HG02970 (cell line): Measurements from ENCODE around the gene FBN3.

ENCODE experiments used
- ATAC-seq: cut with Tn5 transposase; IDR thresholded peaks from one replicate; pipeline ENCODE4 v1.9.1; 2021; ENCODE audit warnings: mild to moderate bottlenecking, moderate library complexity, moderate number of reproducible peaks; ENCODE audit not compliant: unreplicated experiment, low FRiP score

Gene FBN3

DNA sequence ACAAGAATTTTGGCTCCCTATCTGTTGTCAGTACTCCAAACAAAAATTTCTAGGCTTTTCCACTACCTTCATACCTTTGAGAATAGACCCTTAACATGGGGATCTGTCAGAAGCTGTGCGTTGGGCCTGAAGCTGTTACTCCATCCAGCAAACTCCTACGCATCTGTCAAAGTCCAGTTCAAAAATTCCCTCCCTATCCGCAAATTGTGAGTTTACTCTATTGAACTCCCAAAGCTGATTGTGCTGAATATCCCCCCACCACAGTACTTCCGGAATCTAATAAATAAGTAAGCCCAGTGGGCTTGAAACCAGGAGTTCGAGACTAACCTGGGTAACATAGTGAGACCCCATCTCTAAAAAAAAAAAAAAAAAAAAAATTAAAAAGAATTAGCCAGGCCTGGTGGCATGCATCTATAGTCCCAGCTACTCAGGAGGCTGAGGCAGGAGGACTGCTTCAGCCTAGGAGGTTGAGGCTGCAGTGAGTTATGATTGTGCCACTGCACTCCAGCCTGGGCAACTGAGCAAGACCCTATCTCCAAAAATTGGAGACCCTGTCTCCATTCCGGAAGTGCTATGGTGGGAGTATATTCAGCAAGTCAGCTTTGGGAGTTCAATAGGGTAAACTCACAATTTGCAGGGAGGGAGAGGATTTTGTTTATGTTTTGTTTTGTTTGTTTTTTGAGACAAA, 930 bp upstream of the FBN3 start:
- no peak for ATAC-seq

DNA sequence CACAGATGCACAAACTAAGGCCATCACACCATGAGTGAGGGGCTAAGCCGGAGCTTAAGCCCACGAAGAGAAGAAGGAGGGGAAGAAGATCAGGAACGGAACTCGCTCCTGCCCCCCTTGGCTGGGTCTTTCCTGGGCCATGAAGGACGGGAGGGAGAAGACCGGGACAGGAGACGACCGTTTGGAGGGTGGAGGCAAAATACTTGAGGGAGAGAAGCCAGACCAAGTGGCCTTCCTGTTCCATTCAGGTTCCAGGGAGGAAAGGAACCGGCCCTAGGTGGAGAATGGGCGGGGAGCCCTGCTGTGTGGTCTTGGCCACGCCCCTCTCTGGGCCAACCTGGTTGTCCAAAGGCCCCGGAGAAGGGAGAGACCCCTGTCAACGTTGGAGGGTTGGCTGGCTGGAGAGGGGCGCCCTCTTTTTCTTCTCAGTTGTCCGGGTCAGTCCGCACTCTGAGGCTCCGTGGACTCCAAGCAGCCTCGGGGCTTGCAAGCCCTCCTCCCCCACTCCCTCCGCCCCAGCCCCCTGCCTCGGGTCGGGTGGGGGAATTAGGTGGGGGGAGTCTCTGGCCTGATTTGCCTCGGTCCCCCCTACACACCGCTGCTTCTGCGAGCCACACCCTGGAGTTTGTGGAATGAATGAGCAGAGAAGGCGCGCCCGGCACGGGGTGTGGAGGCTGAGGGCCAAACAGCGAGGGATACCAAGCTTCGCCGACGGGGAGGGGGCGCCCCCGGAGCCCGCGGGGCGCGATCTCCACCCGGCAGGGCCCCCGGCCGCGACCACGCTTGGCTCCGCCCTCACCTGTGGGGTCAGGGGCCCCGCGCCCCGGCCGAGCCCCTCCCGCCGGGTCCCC, 757 bp downstream of the FBN3 start:
- no peak for ATAC-seq

DNA sequence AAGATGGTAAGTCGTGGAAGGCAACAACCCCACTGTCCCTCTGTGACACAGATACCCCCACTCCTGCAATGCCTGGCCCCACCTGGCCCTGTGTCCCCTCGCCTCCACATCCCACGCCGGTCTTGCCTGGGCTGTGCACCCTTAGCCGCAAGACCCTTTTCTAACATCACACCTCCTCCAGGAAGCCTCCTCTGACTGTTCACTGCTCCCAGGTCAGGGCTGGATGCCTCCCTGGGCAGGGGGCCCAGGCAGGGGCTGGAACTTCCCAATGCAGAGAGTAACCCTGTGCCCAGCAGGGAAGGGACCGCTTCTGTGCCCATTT, 1.3 kb downstream of the FBN3 start:
- no peak for ATAC-seq

DNA sequence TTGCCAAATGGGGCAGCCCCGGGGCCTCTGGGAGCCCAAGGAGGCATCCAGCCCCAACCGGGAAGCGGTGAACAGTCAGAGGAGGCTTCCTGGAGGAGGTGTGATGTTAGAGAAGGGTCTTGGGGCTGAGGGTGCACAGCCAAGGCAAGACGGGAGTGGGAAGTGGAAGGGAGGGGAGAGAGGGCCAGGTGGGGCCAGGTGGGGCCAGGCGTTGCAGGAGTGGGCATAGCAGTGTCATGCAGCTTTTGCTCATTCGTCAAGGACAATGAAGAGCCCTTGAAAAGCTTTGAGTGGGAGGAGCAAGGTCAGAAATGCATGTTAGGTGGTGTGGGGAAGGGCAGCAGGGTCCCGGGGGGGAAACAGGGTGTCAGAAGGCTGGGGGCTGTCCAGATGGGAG, 1.8 kb downstream of the FBN3 start:
- ATAC-seq, result no peak

DNA sequence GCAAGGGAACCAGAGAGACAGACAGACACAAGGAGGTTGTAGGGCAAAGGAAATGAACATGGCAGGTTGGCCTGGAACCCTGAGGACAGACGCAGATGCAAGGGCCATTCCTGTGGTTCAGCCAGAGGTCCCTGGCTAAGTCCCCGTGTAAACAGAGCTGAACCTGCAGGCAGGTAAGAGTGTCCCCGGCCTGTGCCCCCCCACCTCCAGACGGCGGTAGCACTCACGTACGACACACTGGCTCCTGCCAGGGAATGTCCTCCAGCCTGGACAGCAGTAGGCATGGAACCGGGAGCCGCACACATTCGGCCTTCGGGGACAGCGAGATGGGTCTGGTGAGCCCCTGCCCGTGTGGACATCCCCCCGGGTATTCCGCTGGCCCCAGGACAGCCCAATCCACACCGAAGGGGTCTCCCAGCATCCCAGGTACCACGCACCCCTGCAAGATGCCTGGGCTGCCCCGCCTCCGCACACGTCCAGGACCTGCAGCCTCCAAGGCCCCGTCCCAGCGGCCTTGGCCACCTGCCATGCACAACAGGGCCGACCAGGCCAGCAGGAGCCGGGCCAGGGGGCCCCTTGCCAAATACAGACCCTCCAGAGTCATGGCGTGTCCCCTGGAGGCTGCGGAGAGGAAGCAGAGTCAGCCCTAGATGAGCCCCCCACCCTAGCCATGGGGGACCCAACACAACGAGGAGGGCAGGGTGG, 2.4 kb downstream of the FBN3 start:
- ATAC-seq, result no peak

DNA sequence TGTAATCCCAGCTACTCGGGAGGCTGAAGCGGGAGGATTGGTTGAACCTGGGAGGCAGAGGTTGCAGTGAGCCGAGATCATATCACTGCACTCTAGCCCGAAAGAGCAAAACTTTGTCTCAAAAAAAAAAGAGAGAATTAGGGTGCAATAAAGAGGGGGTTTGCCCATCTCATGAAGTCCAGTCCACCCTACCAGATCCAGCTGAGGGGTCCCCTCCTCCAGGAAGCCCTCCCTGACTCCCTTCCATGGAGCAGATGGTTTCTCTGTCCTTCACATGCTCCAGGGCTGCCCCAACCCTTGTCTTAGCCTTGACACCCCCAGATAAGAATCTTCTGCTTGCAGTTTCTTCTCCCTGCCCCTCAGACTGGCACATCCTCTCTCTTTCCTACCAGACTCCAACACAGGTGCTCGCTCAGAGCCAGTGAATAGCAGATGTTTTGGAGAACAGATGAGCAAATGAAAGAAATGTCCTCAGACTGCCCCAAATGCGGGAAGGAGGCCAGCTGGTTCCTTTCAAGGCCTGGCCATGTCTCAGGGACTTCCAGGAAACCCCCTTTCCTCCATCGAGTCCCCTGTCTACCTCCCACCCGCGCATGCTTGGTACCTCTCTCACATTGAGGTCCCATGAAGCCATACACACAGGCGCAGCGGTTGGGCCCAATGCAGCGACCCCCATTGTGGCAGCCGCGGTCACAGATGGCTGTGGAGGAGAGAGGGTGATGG, 5.0 kb downstream of the FBN3 start:
- no peak for ATAC-seq

DNA sequence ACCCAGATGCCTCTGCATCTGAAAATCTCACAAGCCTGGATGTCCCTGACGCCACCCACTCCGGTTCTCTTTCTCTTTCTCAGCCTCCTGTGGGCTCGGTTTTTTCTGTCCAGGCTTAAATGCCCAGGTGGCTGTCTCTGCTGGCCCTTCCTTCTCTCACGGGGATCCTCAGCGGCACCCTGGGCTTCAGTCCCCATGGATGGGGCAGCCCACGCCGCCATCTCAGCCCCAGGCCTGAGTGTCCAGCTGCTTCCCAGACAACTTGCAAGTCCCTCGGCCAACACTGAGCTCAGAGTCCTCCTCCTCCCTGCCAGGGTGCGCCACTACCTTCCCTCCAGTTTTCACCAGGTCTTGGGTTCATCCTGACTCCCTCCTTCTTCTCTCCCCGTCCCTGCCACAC, 6.4 kb downstream of the FBN3 start:
- ATAC-seq, result no peak

DNA sequence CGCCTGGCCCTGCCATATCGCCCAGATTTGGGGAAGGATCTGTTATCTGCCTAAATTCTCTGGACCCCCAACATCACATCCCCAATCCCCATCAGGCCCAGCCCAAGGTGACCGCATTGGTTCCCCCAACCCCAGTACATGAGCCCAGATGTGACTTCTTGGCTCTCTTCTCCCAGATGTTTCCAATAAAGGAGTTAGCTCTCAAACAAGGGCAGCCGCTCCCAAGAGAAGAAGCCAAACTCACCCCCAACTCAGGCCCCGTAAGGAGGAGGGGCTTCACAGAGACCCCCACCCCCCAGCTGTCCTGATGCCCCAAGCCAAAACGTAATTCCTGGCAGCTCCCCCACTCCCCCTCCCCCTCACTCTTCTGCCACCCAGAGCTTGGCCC, 6.9 kb downstream of the FBN3 start:
- ATAC-seq, result no peak

DNA sequence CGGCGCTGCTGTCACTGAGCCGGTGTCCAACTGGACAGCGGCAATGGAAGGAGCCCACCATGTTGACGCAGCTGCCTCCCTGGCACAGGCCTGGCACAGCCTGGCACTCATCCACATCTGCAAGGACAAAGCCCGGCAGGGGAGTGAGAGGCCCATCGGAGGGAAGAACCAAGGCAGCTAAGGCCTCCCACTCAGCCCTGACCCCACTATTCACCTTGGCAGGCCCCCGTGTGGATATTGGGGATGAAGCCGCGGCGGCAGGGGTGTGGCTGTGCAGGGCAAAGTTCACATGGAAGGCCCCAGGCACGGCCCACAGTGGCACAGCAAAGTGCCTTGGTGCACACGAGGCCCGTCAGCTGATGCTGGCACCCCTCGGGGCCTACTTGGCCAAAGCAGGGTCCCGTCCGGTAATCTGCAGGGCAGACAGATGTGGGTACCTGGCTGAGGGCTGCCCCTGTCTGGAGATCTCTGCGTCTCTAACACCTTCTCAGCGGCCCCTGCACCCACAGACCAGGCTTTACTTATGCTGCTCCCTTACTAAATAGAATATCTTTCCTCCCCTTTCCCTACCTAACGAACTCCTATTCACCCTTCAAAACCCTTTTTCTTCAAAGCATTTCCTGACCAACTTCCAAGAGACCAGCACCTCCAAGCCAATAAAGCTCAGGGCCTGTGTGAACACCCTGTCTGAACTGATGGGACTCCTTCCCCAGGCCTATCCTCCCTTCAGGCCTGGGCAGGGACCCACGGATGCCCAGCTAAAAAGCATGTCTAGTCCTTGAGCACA, 7.5 kb downstream of the FBN3 start:
- no peak for ATAC-seq

DNA sequence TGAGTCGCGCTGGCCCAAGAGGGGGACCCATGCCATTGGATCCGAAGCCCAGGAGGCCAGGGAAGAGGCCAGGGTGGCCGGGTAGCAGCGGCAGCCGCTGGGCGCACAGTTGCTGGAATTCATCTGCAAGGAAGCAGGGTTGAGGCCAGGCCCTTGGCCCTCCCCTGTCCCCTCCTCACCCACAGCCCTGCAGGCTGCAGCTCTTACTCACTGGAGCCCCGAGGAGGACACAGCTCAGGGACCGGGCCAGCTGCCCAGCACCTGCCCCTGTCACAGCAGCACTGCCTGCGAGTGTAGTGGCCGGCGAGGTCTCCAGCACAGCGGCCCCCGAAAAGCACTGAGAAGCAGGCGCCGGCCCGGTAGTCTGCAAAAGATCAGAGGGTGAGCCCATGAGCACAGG, 11.2 kb downstream of the FBN3 start:
- ATAC-seq, result no peak

DNA sequence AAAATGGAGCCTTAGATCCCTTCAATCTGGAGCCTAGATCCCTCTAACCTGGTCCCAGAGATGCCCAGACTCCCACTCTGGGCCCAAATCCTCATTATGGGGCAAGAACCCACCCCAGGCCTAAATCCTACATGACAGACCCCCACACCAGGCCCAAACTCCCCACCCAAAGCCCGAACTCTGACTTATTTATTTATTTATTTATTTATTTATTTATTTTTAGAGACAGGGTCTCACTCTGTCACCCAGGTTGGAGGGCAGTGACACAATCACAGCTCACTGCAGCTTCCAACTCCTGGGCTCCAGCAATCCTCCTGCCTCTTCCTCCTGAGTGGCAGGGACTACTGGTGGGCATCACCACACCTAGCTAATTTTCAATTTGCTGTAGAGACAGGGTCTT, 12.0 kb downstream of the FBN3 start:
- ATAC-seq, result no peak

DNA sequence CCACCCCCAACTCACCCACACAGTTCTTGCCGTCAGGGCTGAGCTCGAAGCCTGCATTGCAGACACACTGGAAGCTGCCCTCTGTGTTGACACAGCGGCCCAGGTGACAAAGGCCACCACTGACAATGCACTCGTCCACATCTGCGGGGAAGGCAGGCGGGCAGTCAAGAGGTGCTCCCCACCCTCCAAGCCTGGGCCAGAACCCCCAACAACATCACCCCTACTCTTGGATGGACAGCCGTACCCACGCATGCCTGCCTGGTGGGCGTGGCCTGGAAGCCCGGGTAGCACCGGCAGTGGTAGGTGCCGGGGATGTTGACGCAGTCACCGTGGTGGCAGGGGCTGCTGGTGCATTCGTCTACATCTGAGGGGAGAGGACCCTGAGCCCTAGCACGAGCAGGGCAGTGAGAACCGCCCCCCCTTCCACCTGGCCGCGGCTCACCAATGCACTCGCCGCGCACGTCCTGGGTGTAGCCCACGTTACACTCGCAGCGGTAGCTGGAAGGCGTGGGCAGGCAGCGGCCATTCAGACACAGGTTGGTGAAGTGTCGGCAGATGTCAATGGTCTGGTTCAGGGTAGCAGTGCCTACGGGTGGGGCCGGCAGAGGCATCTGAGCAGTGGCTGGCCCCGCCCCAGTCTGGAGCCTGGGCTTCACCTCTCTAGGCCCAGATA, 13.3 kb downstream of the FBN3 start:
- ATAC-seq, result no peak

DNA sequence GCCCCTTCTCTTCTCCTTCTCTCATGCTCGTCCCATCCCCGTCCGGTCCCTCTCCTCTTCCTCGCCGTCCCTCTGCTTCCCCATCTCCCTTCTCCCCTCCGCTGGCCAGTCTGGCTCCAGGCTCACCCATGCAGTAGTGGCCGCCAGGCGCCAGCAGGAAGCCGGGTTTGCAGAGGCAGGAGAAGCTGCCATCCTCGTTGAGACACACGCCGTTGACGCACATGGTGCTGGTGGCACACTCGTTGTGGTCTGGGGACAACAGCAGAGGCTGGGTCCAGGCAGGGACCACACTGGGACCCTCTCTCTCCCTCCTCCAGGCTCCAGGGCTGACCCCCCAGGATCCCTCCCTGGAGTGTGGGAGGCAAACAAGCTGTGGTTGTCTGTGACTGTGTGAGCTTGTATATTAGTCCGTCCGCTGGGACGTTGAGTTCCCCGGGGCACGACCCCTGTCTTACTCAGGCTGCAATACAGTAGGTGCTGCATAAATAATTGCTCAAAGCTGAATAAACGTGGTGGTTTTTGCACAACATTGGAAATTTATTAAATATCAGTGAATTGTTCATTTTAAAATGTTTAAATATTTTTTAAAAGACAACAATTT, 16.4 kb downstream of the FBN3 start:
- no peak for ATAC-seq

DNA sequence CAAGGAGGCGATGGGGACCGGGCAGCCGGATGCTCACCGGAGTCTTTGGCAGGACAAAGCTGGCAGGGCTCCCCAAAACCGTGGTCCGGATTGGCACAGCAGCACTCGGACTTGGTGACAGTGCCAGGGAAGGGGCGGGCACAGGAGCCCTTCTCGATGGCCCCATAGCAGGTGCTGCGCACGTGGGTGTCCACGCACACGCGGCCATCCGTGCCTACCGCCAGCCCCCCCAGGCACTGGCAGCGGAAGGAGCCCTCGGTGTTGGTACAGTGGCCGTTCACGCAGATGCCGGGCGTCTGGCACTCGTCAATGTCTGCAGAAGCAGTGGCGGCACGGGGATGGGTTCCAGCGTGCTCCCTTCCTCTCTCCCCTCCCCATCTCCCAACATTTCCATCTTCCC, 17.9 kb downstream of the FBN3 start:
- ATAC-seq, result no peak

DNA sequence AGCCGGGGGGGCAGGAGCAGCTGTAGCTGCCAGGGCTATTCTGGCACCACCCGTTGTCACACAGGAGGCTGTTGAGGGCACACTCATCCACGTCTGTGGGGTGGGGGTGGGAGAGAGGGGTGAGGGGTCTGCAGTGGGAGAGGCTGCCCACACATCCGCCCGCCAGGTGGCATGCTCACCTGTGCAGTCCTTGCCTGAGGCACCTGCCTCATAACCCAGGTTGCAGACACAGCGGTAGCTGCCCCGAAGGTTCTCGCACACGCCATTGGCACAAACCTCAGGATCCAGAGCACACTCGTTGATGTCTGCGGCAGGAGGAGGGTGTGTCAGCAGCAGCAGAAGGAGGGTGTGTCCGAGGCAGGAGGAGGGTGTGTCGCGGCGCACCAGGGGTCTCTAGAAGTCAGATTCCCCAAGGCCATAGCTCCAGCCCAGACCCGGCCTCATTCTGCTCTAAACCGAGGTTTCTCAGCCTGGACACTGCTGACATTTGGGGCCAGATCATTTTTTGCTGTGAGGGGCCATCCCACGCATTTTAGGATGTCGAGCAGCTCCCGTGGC, 20.3 kb downstream of the FBN3 start:
- no peak for ATAC-seq

DNA sequence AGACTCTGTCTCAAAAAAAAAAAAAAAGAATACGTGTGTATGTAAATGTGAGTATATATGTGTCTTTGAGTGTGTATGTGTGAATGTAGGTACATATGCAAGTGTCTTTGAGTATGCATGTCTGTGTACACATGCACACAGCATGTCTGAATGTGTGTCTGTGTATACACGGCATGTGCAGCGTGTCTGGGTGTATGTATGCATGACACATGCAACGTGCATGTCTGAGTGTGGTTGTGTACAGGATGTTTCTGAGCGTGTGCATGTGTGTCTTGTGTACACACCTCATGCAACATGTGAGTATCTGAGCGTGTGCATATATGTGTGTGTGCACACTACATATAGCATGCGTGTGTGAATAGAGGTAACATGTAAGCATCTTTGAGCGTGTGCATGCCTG, 20.8 kb downstream of the FBN3 start:
- no peak for ATAC-seq

DNA sequence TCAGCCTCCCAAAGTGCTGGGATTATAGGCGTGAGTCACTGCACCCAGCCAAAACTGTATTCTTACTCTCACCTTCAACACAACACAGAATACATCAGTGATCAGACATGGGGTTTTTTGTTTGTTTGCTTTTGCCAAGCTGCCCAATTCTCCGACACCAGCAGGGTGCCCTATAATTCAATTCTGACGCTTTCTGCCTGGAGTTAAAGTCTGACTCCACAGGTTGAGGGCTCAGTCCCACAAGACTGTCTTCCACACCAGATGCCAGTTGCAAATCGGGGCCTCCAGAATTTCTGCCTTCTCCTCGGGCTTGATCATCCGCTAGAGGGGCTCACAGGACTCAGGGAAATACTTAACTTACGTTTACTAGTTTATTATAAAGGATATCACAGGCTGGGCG, 22.1 kb downstream of the FBN3 start:
- no peak for ATAC-seq

DNA sequence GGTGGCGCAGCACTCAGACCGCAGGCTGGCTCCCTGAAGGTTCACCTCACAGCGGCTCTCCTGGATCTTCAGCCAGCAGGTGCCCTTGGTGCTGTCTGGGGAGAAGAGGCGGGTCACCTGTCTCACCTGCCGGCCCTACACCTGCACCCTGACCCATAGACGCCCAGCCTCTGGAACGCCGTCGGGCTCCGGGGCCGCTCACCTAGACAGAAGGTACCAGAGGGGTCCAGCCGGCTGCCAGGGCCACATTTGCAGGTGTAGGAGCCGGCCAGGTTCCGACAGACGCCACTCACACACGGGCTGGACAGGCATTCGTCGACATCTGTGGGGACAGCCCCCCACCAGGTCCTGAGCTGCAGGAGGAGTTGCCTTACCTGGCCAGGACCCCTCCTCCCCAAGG, 22.9 kb downstream of the FBN3 start:
- ATAC-seq, result no peak

DNA sequence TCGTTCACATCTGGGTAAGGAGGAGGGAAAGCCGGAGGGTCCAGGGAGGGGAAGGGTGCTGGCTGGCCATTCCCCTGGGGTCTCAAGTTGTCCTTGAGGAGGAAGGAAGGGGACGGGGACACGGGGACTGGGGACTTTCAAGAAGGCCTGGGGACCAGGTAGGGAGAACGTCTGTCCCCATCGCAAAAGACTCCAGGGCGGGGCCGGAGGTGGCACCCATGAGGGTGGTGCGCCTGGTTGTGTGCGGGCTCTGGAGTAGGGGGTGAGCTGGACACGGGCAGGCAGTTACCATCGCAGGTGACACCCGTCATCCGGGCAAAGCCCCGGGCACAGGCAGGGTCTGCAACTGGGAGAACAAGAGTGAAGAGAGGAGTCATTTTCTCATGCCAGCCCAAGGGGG, 23.4 kb downstream of the FBN3 start:
- no peak for ATAC-seq
